ENCODE measurements around the gene GFRA1.

Gene GFRA1

DNA sequence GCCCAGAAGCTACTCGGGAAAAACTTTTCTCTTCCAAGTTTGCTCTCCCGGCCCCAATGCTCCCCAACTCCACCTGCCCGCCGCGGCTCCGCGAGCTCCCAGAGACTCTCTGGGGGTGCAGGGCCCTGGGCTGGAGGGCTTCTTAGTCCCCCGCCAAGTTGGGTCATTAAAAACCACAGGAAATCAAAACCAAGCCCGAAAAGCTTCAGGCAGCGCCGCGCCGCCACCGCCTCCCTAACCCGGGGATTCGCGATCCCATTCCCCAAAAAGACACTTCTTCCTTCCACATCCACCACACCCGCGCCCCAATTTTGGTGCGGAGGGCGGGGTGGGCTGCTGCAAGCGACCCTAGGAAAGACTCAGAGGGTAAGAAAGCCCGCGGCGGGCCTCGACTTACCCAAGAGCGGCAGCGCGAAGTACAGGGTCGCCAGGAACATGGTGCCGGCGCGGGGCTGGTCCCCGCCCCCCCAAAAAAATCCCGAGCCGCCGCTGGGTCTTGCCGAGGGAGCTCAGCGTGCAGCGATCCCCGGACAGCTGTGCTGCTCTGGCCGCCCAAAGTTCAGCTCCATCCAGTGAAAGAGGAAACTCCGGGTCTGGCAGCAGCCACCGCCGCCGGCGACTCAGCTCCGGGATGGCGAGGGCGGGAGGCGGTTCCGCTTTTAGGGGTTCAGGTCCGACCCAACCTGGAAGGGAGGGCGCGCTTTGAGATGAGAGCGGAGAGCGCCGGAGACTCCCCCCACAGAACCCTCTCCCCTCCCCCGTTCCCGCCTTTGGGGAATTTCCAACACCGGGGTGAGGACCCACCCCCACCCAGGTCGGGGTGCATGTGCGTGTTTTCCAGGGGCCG lies 1.2 kb downstream of the GFRA1 start:
- no peak overlapping the region for H3K4me3 ChIP-seq (ENCODE audit: low read depth, low read length)
- TF ChIP-seq, protein P1, sequence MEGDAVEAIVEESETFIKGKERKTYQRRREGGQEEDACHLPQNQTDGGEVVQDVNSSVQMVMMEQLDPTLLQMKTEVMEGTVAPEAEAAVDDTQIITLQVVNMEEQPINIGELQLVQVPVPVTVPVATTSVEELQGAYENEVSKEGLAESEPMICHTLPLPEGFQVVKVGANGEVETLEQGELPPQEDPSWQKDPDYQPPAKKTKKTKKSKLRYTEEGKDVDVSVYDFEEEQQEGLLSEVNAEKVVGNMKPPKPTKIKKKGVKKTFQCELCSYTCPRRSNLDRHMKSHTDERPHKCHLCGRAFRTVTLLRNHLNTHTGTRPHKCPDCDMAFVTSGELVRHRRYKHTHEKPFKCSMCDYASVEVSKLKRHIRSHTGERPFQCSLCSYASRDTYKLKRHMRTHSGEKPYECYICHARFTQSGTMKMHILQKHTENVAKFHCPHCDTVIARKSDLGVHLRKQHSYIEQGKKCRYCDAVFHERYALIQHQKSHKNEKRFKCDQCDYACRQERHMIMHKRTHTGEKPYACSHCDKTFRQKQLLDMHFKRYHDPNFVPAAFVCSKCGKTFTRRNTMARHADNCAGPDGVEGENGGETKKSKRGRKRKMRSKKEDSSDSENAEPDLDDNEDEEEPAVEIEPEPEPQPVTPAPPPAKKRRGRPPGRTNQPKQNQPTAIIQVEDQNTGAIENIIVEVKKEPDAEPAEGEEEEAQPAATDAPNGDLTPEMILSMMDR (IDR thresholded peaks at IDR 0.05; ENCODE audit: insufficient read depth, low read depth, low read length, missing control alignments), result no peak
- no peak for DNase-seq (ENCODE audit: low read depth)

DNA sequence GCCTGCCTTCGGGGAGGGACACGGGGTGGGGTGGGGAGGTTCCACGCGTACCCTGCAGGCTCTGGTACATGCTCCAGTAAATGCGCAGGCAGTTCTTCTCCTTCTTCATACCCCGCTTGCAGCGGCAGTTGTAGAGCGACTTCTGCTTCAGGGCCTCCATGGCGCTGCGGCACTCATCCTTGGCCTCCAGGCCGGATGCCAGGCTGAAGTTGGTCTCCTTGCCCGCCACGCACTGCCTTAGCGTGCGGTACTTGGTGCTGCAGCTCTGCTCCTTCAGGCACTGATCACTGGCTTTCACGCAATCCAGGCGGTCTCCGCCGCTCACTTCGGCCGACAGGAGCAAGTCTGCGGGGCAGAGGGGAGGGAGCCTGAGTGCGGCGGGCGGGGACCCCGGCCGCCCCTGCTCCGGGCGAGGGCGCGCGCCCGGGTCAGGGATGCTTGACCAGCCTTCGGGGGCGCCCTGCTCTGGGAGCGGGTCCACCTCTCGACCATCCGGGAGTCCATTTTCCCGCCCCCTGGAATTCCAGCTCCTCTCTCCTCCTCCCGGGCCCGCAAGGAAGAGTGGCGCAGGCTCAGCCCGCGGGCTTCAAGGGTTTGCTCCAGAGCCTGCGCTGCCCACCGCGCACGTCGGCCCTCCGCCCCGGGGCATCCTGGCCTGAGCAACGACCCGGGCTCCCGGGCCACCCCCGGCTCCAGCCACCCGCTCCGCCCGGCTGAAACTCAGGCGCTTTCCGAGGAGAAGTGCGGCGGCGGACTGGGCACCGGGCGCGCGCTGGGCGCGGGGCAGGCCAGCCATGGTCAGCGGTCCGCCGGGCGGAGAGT lies 2.0 kb downstream of the GFRA1 start:
- H3K4me3 ChIP-seq (ENCODE audit: low read depth, low read length), result no peak overlapping the region
- DNase-seq (ENCODE audit: low read depth), result no peak
- TF ChIP-seq, protein P1 (IDR thresholded peaks at IDR 0.05; ENCODE audit: insufficient read depth, low read depth, low read length, missing control alignments), result no peak

DNA sequence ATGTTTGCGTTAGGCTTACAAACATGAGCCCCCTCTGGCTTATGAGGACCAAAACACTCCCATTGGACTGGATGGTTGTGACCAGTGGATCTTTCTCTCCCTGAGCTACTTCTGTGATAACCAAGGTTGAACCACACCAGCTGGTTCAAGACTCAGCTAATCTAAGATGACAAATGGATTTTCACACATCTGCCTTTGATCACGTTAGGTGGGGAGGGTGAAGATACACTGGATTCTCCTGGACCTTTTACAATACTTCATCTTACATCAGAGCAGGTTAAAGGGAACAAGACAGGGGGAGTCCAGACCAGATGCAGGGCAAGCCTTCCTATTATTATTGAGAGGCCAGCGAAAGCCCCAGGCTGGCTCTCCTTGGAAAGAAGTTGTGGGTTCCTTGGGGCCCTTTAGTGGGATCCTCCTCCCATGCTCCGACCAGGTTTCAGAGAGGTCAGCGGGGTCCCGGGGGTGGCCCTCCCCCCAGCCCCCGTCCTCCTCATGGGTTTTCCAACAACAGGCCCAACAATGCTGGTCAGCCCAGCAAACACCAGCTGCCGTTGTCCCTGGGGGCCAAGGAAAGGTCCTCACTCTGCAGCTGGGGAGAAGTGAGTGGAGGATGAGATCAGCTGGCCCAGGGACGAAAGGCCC lies 2.8 kb downstream of the GFRA1 start:
- no peak overlapping the region for H3K4me3 ChIP-seq (ENCODE audit: low read depth, low read length)

DNA sequence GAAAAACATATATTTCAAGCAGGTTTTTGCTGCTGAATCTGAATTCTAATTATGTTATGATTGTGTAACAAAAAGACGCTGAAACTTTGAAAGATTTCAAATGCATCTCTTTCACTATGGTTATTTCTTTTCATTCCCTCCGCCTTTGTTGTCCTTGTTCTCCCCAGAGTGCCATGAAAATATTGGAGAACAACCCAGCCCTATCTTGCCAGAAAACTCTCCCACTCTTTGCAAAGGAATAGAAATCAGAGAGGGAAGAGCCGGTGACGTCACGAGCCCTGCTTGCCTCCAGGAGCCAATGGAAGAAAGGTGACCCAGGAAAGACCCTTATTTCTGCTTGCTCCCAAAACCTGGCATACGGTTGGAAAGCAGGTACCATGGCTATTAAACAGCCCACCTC lies 3.4 kb downstream of the GFRA1 start:
- TF ChIP-seq, protein P1 (IDR thresholded peaks at IDR 0.05; ENCODE audit: insufficient read depth, low read depth, low read length, missing control alignments), result no peak
- no peak for DNase-seq (ENCODE audit: low read depth)

More for the DNA sequence above, 2.8 kb downstream of the GFRA1 start:
- TF ChIP-seq, protein P1 (IDR thresholded peaks at IDR 0.05; ENCODE audit: insufficient read depth, low read depth, low read length, missing control alignments), result no peak
- no peak for DNase-seq (ENCODE audit: low read depth)

DNA sequence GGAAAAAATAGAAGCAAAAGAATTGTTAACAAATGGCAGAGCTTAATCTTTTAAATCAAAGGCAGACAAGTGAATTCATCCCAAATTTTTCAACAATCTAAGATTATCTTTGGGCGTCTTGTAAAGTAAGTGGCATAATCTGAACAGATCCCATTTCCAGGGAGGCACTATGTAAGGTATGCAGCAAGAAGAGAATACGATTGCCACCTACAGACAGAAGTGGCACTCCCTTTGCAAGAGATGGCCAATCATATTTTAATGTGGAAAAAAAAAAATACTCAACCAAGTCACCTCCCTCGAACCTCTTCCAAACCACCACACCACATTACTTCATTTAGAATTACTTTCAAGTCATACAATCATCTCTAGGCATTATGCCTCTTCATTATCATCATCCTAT lies 4.0 kb downstream of the GFRA1 start:
- DNase-seq (ENCODE audit: low read depth), result no peak
- TF ChIP-seq, protein P1 (IDR thresholded peaks at IDR 0.05; ENCODE audit: insufficient read depth, low read depth, low read length, missing control alignments), result no peak
- H3K4me3 ChIP-seq (ENCODE audit: low read depth, low read length), result no peak overlapping the region

More for the DNA sequence above, 3.4 kb downstream of the GFRA1 start:
- H3K4me3 ChIP-seq (ENCODE audit: low read depth, low read length), result no peak overlapping the region

DNA sequence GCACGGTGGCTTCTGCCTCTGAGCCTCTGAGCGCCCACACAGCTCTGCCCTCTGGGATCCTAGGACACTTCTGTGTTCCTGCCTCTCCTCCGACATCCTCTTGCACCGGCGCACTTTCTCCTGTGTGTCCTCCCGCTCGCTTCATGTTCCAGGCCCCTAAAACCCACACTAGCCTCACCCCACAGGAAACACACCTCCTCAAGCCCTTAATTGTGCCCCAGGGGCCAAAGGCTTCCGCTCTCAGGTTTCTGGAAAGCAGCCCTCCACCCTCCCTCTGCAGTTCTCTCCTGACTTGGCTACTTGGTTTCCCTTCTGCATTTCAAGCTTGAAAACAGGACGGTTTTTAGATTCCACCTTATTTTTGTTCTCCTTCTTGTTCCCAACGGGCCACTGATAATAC lies 7.3 kb downstream of the GFRA1 start:
- TF ChIP-seq, protein P1 (IDR thresholded peaks at IDR 0.05; ENCODE audit: insufficient read depth, low read depth, low read length, missing control alignments), result no peak
- DNase-seq (ENCODE audit: low read depth), result no peak
- H3K4me3 ChIP-seq (ENCODE audit: low read depth, low read length), result no peak overlapping the region
